Stimulated activated CD8-positive, alpha-beta memory T cell treated with anti-CD3 and anti-CD28 coated beads, Interleukin-4, amount 100 ng/mL, for 1 hour (primary cell): ENCODE measurements around the gene MYO3B.

ENCODE experiments used
- DNase-seq, 2 donors: peaks; one replicate each; pipeline ENCODE4 v3.0.0-alpha.2; 2020; ENCODE audit warnings: low read depth in 2 of 2, low spot score in 1 of 2

MYO3B gene, protein sequence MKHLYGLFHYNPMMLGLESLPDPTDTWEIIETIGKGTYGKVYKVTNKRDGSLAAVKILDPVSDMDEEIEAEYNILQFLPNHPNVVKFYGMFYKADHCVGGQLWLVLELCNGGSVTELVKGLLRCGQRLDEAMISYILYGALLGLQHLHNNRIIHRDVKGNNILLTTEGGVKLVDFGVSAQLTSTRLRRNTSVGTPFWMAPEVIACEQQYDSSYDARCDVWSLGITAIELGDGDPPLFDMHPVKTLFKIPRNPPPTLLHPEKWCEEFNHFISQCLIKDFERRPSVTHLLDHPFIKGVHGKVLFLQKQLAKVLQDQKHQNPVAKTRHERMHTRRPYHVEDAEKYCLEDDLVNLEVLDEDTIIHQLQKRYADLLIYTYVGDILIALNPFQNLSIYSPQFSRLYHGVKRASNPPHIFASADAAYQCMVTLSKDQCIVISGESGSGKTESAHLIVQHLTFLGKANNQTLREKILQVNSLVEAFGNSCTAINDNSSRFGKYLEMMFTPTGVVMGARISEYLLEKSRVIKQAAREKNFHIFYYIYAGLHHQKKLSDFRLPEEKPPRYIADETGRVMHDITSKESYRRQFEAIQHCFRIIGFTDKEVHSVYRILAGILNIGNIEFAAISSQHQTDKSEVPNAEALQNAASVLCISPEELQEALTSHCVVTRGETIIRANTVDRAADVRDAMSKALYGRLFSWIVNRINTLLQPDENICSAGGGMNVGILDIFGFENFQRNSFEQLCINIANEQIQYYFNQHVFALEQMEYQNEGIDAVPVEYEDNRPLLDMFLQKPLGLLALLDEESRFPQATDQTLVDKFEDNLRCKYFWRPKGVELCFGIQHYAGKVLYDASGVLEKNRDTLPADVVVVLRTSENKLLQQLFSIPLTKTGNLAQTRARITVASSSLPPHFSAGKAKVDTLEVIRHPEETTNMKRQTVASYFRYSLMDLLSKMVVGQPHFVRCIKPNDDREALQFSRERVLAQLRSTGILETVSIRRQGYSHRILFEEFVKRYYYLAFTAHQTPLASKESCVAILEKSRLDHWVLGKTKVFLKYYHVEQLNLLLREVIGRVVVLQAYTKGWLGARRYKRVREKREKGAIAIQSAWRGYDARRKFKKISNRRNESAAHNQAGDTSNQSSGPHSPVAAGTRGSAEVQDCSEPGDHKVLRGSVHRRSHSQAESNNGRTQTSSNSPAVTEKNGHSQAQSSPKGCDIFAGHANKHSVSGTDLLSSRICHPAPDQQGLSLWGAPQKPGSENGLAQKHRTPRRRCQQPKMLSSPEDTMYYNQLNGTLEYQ (N-terminal part only)

DNA sequence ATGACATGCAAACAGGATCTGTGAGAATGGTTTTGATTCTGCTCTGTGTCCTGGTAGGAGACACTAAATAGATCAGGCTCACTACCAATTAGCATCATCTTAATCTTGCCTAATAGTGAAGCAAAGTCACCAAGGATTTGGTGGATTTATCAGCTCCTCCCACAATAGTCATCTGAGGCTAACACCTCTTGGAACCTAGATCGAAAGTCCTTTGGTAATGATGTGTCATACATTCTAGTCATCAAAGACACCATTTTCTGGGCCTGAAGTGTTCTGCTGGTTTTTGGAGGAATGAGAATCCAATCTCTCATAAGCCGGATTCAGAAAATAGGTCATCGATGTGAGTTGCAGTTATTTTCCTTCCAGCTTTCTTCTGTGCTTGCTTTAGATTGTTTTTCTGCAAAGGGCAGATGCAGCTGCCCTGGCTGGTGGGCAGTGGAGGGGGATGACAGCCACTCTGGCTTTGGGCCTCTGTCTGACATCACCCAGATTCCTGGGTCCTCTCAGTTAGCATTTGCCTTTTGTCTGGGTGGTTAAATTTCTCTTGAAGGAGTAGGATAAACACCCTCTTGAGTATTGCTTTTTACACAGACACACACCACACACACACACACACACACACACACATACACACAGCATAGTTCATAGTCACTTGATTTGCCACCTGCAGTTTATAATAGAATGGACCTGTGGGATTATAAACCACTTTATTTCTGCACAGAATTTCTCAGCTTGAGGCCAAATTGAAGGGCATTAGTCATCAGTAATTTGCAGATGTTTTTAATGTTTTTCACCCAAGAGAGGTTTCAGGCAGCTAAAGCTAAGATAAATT lies at the start of gene MYO3B:
Gene MYO3B, plus strand, starts transcription at position 198 of the 832 bp plus-strand sequence. Its CDS starts 141 bp downstream, at position 339.
- DNase-seq: no peak

DNA sequence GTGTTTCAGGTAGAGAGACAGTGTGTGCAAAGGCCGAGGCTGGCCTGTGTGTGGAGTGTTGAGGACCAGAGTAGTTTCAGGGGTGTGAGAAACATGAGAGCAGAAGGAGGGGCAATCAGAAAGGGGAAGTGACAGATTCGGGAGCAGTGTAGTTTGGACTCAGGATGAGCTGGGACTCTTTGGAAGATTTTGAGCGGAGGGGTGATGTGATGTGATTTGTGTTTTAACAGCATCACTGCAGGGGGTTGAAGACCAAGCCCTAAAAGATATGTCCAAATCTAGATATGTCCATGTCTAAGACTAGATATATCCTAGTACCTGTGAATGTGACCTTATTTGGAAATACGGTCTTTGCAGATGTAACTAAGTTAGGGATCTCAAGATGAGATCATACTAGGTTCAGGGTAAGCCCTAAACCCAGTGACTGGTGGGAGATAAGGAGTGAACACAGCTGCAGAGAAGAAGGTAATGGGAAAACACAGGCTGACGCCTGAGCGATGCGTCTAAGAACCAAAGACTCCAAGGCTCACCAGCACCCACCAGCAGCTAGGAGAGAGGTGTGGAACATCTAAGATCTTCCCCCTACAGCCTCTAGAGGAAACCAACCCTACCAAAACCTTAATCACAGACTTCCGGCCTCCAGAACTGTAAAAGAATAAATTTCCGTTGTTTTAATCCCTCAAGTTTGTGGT lies 38.5 kb upstream of the MYO3B start:
- no peak for DNase-seq

DNA sequence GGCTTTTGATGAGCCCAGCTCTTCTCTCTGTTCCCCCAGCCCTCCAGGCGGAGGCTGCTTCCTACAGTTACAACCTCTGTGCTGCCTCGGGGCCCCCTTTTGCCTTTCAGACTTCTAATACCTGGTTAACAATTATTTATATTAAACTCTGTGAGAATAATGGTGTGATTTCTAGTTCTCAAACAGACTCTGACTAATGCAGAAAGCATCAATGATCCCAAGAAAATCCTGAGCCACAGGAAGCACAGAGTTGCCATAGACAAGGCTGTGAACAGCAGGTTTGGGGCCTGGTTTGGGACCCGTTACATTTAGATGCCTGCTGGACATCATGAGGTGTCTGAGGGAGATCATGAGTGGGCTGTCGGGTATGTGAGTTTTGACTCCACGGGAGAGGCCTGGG lies 37.4 kb upstream of the MYO3B start:
- no peak for DNase-seq

DNA sequence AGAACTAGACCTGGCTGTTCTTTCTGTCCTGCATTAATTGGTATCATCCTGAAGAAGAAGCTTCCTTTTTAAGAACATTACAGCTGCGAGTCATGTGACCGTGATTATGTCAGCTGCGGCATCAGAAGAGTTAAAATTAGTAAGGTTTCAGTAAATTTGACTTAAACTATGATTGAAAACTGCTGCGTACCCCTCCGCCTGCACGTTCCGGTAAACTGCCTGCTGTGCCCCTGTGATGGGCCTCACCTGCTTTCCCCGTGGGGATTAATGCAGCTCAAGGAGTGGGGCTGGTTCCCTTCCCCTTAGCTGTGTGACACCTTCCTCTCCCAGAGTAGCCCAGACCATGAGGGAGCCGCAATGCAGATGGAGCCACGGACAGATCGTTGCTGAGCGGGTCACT lies 36.1 kb upstream of the MYO3B start:
- DNase-seq: no peak

DNA sequence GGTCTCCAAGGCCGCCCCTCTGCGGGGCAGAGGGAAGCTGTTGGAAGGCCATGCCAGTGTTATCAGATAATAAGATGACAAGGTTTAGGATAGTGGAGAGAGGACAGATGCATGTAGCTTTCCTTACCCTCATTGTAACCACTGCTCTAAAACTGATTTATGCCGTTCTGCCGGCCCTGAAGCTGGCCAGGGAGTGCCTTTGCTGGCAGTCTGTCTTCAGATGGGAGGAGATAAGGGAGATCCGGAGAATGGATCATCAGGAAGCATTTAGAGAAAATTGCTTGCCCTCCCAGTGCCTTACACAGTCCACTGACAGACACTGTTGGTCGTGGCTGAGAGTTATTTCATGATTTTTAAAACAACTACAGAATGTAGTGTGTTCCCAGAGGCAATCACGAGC lies 35.4 kb upstream of the MYO3B start:
- no peak for DNase-seq

DNA sequence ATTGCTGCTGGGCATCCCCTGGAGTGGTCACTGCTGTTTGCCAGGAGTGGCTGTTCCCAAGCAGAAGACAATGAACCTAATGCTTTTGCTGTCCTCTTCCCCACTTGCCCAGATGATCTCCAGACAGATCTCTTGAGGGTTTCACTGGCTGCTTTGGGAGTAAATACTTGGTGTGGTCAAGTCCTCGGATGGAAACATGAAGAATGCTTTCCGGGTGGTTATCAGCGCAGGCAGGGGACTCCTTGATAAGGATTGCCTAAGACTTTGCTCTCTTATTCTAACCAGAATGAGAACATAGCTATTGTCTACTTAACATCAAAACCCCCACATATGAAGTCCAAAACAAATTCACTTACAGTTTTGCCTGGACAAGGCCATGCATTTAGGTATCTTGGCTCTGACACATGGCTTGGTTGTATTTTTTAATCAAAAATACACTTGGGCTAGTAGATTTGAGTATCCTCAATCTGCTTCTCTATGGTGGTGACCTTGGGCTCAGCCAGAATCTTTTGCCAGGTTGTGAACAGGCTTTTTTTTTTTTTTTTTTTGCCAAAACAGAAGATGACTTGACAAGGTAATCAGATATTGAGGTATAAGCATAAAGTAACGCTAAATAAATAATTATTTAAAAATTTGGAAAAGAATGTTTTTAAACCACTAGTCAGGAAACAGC lies 34.8 kb upstream of the MYO3B start:
- no peak for DNase-seq

DNA sequence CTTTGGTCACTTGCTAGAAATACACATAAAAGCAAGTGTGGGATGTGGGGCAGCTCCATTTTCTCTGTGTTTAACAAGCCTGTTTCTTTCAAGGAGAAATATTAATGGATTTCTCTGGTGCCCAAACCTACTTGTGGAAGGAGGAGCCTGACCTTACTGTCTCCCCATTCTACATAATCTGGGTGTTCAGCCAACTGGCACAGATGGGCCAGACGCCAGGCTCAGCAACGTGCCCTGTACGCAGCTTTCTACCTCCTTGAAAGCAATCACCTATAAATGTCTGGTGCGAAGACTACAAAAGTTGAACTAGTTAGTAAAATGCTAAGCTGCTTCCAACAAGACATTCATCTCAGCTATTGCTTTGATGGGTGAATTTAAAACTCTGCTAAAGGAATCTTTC lies 33.2 kb upstream of the MYO3B start:
- no peak for DNase-seq

DNA sequence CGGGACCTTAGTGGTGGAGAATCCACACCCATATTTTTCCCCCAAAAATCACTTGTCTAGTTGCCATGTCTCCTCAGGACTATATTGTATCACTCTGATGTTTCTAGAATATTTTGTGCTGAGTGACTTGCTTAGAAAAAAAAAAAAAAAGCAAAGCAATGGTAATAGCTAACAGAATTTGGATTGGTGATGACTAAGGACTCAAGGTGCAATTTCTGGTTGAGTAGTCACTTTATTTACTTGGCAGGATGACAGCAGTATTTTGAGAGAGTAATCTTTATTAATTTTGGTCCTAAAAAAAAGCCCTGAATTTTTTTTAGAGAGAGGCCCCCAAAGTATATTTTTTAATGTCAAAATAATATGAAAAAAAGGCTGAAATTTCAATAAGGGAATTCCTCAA lies 32.8 kb upstream of the MYO3B start:
- DNase-seq: no peak

DNA sequence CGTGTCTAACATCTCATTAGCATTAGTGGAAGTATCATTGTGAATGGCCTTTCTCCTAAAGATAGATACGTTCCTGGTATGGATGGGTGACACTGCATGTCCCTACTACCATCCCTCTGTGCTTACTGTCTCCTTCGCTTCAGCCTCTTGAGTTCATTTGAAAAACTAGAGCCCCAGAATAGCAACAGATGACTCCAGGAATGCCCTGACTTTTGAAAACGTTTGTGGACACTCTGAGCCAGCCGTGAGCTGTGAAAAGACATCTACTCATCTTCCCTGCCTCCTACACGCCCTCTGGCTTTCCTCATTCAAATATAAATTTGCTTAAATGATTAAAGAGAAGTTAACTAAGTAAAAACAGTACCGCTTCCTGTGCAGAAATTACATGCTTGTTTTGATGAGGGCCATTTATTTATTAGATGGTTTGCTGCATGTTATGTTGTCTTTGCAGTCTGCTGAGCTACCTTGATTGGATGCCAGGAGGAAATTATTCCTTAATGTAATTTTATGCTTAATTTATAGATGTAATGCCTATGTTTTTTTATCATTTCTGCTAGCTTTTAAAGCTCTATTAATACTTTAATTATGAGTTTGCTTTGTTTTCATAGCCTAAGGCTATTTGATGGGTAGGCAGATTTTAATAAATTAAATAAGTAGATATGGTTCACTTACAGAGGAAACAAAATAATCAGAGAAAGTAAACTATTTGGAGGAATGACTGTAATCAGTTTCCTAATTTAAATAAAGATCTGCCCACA lies 32.1 kb upstream of the MYO3B start:
- DNase-seq: no peak

DNA sequence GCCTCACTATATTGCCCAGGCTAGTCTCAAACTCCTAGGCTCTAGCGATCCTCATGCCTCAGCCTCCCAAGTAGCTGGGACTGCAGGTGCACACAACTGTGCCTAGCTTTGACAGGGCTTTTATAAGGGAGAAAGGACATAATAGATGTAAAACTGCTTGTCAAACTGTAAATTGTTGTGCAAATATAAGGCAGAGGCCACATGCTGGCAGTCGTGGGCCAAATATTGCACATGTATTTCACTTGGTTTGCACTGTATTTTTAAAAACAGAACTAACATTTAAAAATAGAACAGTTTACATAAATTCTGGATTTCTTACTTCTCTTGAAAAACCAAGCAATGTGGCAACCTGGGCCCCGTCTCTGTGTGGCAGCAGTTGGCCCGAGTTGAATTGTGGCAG lies 31.2 kb upstream of the MYO3B start:
- DNase-seq: no peak

DNA sequence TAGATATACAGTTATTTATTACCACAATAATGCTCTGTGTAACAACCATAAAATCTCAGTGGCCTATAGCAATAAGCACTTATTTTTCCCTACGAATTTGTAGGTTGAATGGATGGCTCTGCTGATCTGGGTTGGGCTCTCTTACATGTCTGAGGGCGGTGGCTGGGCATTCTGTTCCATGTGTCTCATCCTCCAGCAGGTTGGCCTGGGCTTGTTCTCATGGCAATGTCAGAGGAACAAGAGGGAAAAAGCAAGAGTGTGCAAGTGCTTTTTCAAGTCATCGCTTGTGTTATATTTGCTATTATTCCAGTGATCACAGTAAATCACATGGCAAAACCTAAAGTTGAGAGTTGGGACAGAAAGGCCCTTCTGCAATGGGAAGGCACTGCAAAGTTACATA lies 30.4 kb upstream of the MYO3B start:
- no peak for DNase-seq

DNA sequence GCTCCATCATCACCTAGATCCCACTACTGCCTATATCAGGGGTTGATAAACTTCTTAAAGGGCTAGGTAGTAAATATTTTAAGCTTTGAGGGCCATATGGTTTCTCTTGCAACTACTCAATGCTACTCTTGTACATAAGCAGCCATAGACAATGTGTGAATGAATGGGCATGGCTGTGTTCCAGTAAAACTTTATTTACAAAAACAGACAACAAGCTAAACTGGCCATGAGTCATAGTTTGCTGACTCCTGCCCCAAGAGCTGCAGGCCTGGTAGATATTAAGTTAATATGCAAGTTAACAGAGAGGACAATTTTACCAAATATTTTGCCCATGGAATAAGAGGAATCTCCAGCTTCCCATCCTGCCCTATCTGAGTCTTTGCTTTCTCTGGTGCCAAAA lies 29.8 kb upstream of the MYO3B start:
- DNase-seq: no peak

DNA sequence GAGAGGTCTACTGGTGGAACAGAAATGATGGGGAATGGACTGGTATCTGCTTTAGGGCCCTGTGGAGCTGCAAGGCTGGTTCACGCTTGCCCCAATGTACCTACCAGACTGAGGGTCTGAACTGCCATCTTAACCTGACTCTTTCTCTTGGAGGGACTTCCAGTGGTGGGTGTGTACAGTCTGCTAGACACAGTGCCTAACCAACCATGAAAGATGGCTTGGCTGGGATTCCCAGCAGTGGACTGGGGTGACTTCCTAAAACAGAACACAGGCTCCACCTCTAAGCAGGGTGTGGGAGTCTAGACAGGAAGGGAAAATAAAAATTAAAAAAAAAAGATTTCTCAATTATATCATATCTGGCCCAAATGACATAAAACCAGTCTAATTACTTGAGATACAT lies 25.5 kb upstream of the MYO3B start:
- DNase-seq: no peak

DNA sequence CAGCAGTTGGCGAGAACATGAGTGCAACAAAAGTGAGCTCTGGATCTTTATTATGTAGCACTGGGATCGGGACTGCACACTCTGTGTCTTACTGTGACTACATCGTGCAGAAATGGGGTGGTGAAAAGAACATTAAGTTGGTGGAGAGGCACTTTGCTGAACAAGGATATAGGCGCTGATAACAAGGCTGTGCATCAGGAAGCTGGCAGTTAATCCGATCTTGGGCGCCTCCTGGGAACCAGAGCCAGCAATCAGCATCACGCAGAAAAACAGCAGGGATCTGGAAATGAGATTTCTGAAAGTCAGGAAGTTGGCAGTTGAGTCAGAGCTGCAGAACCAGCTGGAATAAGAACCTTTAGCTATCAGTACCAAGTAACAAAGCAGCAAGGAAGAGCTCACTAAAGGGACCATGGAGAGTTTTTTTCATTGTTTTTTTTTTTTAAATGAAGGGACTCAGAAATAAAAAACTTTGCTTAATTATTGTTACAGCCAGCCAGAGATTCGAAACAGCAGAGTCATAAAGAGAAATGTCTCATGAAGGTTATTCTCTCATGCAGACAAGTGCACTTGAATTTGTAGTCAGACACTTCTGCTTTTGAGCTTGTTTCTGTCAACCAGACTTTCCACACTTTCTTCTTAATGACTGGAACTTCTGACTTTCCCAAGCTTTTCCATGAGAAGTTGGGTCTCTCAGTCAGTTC lies 22.8 kb upstream of the MYO3B start:
- no peak for DNase-seq

DNA sequence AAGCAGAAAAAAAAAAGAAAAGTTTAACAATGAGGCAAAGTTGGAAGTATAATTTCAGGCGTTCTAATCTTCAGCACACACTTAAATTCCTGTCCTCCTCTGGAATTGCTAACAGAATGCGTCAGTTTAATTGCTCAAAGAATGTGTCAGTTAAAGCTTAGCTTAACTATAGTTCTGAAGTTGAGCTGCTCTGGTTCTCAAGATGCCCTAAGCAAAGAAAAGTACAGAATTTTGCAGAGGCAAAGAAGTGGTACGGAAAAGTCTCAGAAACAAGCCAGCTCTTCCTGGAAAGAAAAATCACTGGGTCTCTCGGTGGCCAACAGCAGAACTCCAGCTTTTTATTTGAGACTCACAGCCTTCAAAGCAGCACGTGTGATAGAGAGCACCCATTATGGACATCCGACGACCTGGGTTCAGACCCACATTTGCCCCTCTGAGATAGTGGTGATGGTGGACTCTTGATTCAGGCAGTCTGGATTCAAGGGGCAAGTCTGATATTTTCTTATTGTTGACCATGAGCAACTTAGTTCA lies 22.2 kb upstream of the MYO3B start:
- DNase-seq: no peak

DNA sequence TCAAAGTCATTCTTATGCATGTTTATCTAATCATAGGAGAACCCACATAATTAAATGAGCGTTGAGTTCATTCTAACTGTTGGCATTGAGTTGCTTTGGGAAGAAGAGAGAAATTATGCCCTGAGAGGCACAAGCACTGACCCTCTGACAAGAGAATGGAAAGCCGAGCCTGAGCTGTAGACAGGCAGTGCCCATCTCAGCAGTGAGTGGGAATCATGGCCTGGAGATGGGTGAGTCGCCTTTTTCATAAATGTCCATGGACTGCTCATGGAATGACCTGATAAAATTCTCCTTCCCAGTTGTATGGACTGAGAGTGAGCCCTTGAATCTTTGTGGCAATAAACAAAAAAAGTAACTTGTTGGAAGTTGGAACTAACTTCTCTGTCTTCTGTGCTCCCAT lies 21.4 kb upstream of the MYO3B start:
- no peak for DNase-seq

DNA sequence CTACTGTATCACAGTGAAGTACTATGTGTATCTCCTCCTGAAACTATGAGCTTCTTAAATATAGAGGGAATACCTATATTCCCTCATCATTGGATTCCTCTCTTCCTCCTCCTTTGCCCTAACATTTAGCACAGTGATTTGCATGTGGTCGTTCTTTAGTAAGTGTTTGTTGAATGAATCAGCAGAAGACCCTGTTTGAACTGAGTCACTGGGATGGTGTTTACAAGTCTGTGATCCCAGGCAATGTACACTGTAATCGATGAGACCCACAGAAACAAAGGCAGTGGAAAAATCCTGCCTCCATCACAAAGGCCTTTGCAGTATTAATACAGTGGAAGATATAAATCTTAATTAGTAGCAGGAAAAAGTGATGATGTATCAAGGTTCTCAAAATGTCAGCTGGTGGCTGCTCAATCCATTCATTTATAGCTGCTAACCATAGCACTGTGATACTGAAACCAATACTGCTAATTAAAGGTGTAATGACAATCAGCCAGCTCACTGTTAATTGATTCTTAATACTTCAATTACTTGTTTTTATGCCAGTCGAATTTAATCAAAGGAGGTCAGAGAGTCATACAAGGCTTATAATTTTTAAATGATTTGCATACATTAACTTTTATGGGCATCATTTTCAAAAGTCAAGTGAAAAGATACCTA lies 20.8 kb upstream of the MYO3B start:
- DNase-seq: no peak
